Adrenal gland (tissue), 12 donors: ENCODE results near the gene NUDCD3. TPM values are rescaled to one million over a fixed set of nuclear protein-coding genes. Genes with fewer than 3 reads are reported as not detected.

Experiments used
- DNase-seq, 7 donors: peaks; one replicate each; pipeline ENCODE4 v3.0.0-alpha.2; 2019 to 2020
- H3K27ac ChIP-seq, 5 donors: fragments of 200-600 bp; sonication (generic) in 4 of 5; 1 replicate in 3 of 5; 2 replicates in 2 of 5; pipeline versions ENCODE4 v1.5.1 to v1.8.0; 2016 to 2020; ENCODE audit warnings: mild to moderate bottlenecking in 1 of 5
- H3K27me3 ChIP-seq: fragments of 200-600 bp; 2 replicates; pipeline ENCODE4 v1.8.0; 2021
- H3K36me3 ChIP-seq, 2 donors: fragments of 200-600 bp; replicated peaks in 1 of 2; 1 replicate in 1 of 2; 2 replicates in 1 of 2; pipeline versions ENCODE4 v1.5.1 to v1.8.0; 2018 to 2022
- H3K4me1 ChIP-seq, 2 donors: fragments of 200-600 bp; replicated peaks in 1 of 2; 1 replicate in 1 of 2; 2 replicates in 1 of 2; pipeline versions ENCODE4 v1.5.1 to v1.8.0; 2018 to 2021
- H3K4me3 ChIP-seq, 4 donors: fragments of 200-600 bp; sonication (generic) in 3 of 4; one replicate each; pipeline ENCODE4 v1.5.1; 2016 to 2018
- H3K9me3 ChIP-seq, 3 donors: fragments of 200-600 bp; sonication (generic) in 1 of 3; replicated peaks in 1 of 3; 1 replicate in 2 of 3; 2 replicates in 1 of 3; pipeline versions ENCODE4 v1.5.1 to v1.8.0; 2016 to 2021
- CTCF ChIP-seq, 6 experiments: fragments of 450-650 bp in 4 of 6; fragments of 200-600 bp in 2 of 6; sonication (generic) in 1 of 6; IDR thresholded peaks; 1 replicate in 5 of 6; 2 replicates in 1 of 6; pipeline versions ENCODE4 v1.5.1 to v1.8.0; 2016 to 2021; ENCODE audit warnings: antibody characterized with exemption in 6 of 6, mild to moderate bottlenecking in 2 of 6, moderate library complexity in 1 of 6
- POLR2A ChIP-seq, 2 donors: fragments of 450-650 bp; IDR thresholded peaks; one replicate each; pipeline ENCODE4 v1.6.1; 2017; ENCODE audit warnings: antibody characterized with exemption in 2 of 2, mild to moderate bottlenecking in 2 of 2, moderate library complexity in 1 of 2
- WGBS, 4 donors: extraction: QIAGEN DNeasy Blood & Tissue Kit in 2 of 4; methylation state at CpG; one replicate each; pipeline versions ENCODE4 v1.1.5 to v1.1.7; 2013 to 2017; 5-methylcytosine and 5-hydroxymethylcytosine counted together
- intact Hi-C, 2 donors: fragments of 100-400 bp; cut with DNase I; formaldehyde crosslinking; loops; one replicate each; pipeline versions ENCODE4 v1.14.1 to v1.15.0; 2022 to 2023
- polyA plus RNA-seq, 3 donors: library from polyadenylated mRNA; stranded (reverse); fragments of 200-250 nt in 2 of 3; fragments of 350-450 nt in 1 of 3; fragmentation: Illumina TruSeq in 1 of 3; extraction: RNeasy Lipid Tissue Mini Kit (QIAGEN cat#74804) in 1 of 3; gene quantifications; one replicate each; pipeline ENCODE4 v1.2.3, GENCODE V29; 2013 to 2014
- total RNA-seq, 9 donors: library from RNA; depleted of rRNA in 4 of 9; stranded (reverse); fragments of >200 nt in 4 of 9; fragments of 120-200 nt in 1 of 9; fragmentation: NEBNext Ultra II Directional in 1 of 9; extraction: Animal tissue kit (Norgen Biotek cat#: 25700) in 1 of 9; gene quantifications; one replicate each; pipeline versions ENCODE4 v1.1.0 to v1.2.4, GENCODE V29; 2013 to 2023
- donor health status: healthy with polysubstance abuse.
- donor health status: Bipolar disorder and iron deficiency.
- donor health status: DM: yes; HTN: yes; CAD: no.
- donor health status: DM: no; HTN: no; CAD: no.
- donor health status: DM: no; HTN: no; CAD: no.
- donor health status: DM: yes; HTN: yes; CAD: no.

Gene NUDCD3
- total and polyA plus RNA-seq, 12 donors, result 30.5 to 136 (median 71.1) TPM

- Histone ChIP-seq H3K4me3 (no peak overlapping the region), H3K9me3 (no peaks in the 10 kb centered on the region), H3K4me1 (no peaks in the 10 kb centered on the region), H3K36me3 (no peaks in the 10 kb centered on the region), H3K27me3 (no peaks in the 10 kb centered on the region), H3K27ac (no peak overlapping the region)
- intact Hi-C loops, result no loop called here
- 69 to 83% (median 74%) methylated on average over 7 to 9 of the region's 9 CpGs for WGBS, 4 donors
- DNase-seq, result no peak
- no peak for TF ChIP-seq POLR2A (IDR thresholded peaks at IDR 0.05)
- no peak for TF ChIP-seq CTCF (IDR thresholded peaks at IDR 0.05)
Observed at GRCh38 chr7:44348851-44349781, 141.3 kb downstream of the NUDCD3 start.

GRCh38 chr7:44348300-44348699 is 142.2 kb downstream of the NUDCD3 start:
- Histone ChIP-seq H3K27ac (no peak overlapping the region), H3K4me3 (no peak overlapping the region), H3K9me3 (no peaks in the 10 kb centered on the region), H3K36me3 (no peaks in the 10 kb centered on the region), H3K27me3 (no peaks in the 10 kb centered on the region), H3K4me1 (no peaks in the 10 kb centered on the region)
- TF ChIP-seq POLR2A (IDR thresholded peaks at IDR 0.05) (no peak), CTCF (IDR thresholded peaks at IDR 0.05) (peak in 1 of 6 experiments; percentile 23)
- peak in 1 of 7 donors; percentile 8 for DNase-seq
- 88 to 100% (median 91%) methylated on average over 1 to 2 of the region's 2 CpGs for WGBS, 4 donors
- intact Hi-C loops, result no loop called here

- intact Hi-C loops, result no loop called here
- Histone ChIP-seq H3K9me3 (no peaks in the 10 kb centered on the region), H3K27me3 (no peaks in the 10 kb centered on the region), H3K27ac (no peak overlapping the region), H3K4me1 (no peaks in the 10 kb centered on the region), H3K4me3 (no peak overlapping the region), H3K36me3 (no peaks in the 10 kb centered on the region)
- TF ChIP-seq POLR2A (IDR thresholded peaks at IDR 0.05), result no peak
- no peak for TF ChIP-seq CTCF (IDR thresholded peaks at IDR 0.05)
- DNase-seq, result no peak
Observed at GRCh38 chr7:44347546-44348114, 142.8 kb downstream of the NUDCD3 start.

- TF ChIP-seq CTCF (IDR thresholded peaks at IDR 0.05), result no peak
- TF ChIP-seq POLR2A (IDR thresholded peaks at IDR 0.05), result no peak
- Histone ChIP-seq H3K4me3 (no peak overlapping the region), H3K9me3 (no peaks in the 10 kb centered on the region), H3K4me1 (no peaks in the 10 kb centered on the region), H3K27ac (no peak overlapping the region), H3K27me3 (no peaks in the 10 kb centered on the region), H3K36me3 (no peaks in the 10 kb centered on the region)
- 88 to 93% (median 91%) methylated on average over 2 of the region's 2 CpGs for WGBS, 4 donors
- intact Hi-C loops, result no loop called here
- DNase-seq, result no peak
Observed at GRCh38 chr7:44346063-44346462, 144.4 kb downstream of the NUDCD3 start.
